HG03469 (cell line): ENCODE results near the gene UROD.
"Not testable (repeated sequence)": the region's sequence is repeated elsewhere in the genome, so short reads cannot be mapped to it uniquely, and the experiment has no call there.

Source experiments
- ATAC-seq: cut with Tn5 transposase; IDR thresholded peaks from one replicate; pipeline ENCODE4 v1.9.1; 2021; ENCODE audit warnings: mild to moderate bottlenecking, moderate library complexity, moderate number of reproducible peaks; ENCODE audit not compliant: unreplicated experiment

The UROD gene

DNA sequence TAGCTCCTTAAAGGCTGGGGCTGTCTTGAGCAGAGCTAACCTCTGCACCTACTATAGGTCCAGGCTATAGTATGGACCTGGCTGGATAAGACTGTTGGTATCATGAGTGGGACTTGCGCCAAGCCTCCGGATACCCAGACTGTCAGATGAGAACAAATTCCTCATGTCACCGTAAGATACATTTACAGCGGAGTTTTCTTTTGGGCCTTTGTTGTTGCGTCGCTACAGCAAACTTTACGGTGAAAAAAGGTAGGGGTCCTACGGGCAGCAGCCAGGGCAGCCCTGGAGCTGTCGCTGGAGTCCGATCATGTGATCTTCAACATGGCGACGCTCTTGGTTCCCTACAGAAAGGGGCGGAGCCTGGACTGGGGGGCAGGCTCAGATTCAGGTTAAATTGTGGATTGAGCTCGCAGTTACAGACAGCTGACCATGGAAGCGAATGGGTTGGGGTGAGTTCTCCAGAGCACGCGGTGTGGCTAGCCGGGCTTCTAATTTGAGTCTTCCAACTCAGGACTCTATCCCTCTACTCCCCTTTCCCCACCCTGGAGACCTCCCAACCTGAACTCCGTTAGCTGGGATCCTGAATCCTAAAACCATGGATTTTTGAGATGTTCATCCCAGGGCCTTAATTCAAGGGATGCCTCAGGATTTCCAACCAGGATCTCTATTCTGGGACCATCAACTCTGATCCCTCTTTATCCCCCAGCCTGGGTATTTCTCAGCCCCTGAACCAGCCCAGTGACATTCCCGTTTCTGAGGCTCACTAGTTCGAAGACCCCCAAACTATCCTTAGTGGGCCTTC lies at the start of gene UROD:
Gene UROD, plus strand, starts transcription at position 418 of the 802 bp plus-strand sequence. Its CDS starts 12 bp downstream, at position 430.
- peak; percentile 71 for ATAC-seq

DNA sequence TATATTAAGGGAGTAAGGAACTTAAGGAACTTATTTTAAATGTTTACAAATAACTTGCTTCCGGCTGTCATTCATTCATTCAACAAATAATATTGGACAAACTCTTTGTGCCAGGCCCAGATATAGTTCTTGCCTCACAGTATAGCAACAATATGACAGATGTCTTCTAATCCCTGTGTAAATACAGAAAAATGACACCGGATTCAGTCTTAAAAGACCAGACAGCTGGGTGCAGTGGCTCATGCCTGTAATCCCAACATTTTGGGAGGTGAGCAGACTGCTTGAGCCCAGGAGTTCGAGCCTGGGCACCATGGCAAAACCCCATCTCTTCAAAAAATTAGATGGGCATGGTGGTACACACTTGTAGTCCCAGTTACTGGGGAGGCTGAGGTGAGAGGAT lies 49.3 kb upstream of the UROD start:
- ATAC-seq, result no peak

- ATAC-seq, result no peak
Measured at GRCh38 chr1:44964396-44964795, 47.7 kb upstream of the UROD start.

DNA sequence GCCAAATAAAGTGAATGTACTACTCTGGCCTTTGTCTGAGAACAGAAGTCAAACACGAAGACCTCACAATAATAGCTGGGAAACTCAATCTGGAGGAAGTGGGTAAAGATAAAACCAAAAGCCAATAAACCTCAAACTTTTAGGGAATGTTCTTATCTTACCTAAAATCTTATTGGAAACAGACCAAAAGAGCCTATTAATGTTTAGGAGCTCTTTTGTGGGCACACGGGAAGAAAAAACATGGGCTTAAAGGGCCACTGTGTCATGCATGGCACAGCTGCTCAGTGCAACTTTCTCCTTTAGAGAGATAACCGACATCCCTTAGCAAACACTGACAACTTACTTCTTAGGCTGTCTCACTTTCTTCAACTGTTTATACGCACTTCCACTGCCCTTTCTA lies 41.7 kb upstream of the UROD start:
- ATAC-seq, result no peak

GRCh38 chr1:44973645-44974044 lies 38.4 kb upstream of the UROD start:
- ATAC-seq, result no peak

- no peak for ATAC-seq
Measured at GRCh38 chr1:44976252-44976651, 35.8 kb upstream of the UROD start.

GRCh38 chr1:44977372-44977771 lies 34.7 kb upstream of the UROD start:
- not testable (repeated sequence) for ATAC-seq

- ATAC-seq, result no peak
Measured at GRCh38 chr1:44985747-44986359, 26.2 kb upstream of the UROD start.

GRCh38 chr1:44988531-44989156 lies 23.4 kb upstream of the UROD start:
- ATAC-seq, result no peak

DNA sequence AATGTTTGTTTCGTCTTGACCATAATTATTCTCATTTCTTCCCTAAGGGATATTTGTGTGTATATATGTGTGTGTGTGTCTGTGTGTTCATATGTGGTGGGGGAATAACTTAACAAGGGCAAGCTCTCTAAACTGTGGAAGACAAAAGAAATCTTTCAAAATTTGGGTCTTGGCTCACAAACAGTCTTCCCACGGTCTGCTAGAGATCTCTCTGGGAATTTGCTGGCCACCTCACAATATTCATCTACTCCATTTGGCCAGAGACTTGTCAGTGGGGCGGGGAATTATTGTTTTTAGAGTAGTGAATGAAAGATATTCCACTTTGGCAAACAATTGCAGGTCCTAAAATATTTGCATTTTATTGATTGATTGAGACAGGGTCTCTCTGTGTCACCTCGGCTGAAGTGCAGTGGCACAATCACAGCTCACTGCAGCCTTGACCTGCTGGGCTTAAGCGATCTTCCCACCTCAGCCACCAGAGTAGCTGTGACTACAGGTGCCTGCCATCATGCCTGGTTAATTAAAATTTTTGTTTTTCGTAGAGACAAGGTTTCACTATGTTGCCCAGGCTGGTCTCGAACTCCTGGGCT lies 17.6 kb upstream of the UROD start:
- ATAC-seq, result no peak

DNA sequence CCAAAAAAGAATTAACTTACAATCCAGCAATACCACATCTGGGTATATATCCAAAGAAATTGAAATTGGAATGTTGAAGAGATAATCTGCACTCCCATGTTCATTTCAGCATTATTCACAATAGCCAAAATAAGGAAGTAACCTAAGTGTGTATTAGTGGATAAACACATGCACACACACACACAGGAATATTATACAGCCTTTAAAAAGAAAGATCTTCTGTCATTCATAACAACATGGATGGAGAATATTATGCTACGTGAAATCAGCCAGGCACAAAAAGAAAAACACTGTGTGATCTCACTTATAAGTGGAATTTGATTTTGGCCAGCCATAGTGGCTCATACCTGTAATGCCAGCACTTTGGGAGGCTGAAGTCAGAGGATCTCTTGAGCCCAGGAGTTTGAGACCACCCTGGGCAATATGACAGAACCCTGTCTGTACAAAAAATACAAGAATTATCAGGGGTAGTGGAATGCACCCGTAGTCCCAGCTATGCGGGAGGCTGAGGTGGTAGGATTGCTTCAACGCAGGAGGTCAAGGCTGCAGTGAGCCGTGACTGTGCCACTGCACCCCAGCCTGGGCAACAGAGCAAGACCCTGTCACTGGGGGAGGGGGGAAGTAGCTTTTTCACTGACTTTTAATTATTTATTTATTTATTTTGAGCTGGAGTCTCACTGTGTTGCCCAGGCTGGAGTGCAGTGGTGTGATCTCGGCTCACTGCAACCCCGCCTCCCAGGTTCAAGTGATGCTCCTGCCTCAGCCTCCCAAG lies 16.4 kb upstream of the UROD start:
- ATAC-seq, result no peak

DNA sequence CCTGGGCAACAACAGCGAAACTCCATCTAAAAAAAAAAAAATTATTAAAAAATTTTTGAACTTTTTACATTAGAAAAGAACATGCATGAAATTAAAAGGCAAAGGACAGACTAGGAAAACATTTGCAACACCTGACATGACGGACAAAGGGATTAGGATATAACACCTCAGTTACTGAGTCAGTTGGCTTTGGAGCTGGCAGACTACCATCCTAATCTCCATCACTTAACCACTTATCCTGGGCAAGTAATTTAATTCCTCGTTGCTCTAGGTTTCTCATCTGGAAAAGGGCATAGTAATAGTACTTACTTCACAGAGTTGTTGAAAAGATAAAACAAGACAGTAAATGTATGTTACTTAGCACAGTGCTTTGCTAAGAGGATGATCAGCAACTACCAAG lies 12.8 kb upstream of the UROD start:
- no peak for ATAC-seq

DNA sequence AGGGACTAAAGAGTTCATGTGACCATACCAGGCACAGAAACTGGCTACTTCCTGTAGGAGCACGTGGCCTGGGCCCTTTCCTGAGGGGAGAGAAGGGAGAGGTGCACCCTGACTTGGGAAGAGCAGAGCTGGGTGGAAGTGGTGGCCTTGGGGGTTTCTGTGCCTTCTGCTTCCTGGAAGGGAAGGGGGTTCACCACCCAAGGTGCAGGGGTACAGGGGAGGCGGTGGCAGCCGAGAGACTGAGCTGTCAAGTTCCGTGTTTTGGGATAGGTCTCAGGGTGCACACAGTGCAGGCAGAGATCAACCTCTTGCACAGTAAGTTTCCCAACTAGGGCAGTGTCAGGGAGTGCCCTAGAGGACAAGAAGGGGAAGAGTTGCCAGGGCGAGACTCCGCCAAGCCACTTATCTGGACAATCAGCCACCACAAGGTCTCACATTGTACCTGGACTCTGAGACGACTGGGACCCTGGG lies 11.0 kb upstream of the UROD start:
- no peak for ATAC-seq

DNA sequence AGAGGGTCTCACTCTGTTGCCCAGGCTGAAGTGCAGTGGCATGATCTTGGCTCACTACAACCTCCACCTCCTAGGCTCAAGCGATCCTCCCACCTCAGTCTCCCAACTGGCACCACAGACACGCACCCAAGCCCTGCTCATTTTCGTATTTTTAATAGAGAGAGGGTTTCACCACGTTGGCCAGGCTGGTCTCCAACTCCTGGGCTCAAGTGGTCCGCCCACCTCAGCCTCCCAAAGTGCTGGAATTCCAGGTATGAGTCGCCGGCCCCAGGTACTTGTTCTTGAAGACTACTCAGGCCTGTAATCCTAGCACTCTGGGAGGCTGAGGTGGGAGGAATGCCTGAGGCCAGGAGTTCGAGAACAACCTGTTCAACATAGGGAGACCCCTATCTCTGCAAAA lies 10.5 kb upstream of the UROD start:
- ATAC-seq, result not testable (repeated sequence)

GRCh38 chr1:45002650-45003645 lies 9.1 kb upstream of the UROD start:
- ATAC-seq, result no peak

- no peak for ATAC-seq
Measured at GRCh38 chr1:45003741-45004140, 8.3 kb upstream of the UROD start.

DNA sequence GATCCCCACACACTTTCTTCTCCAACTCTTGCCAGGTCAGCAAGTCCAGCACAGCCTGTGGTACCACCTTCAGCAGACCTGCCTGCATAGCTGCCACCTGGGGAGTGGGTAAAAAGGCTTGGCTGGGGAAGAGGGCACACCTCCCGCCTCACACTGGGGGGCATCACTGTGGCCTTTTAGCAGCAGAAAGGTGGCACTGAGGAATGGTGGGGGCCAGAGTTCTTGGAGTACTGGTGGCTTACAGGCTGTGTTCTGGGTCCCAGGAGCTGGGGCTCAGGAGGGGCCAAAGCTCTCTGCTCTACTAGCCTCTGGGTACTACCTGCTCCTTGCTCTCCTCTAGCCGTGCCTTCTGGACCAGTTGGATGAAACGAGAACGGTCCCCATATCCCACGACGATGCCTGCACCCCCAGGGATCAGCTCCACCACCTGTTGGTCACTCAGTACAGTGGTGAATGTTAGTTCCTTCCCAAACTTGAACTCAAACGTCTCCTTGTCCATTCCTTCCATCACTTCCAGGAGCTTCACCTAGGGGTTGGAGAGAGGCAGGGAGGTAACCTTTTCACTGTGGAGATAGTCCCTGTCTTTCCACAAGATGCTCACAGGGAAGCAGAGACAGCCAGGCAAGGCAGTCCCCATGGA lies 7.7 kb upstream of the UROD start:
- ATAC-seq, result no peak

DNA sequence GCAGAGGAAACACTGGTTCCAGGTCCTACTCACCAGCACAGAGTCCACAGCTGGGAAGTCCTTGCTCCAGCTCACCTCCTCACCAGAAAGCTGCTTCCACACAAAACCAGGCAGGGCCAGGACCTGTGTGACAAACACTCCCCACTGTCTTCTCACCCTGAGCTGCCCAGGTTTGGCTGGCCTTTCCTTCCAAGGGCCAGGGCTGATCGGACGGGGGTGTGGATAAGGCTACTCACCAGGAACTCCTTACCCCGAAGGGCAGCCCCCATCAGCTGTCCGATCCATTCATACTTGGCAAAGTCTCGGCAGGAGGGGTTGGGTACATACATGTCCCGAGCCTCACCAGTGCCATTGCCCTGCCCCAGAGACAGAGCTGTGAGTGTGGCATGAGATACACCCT lies 6.3 kb upstream of the UROD start:
- no peak for ATAC-seq

DNA sequence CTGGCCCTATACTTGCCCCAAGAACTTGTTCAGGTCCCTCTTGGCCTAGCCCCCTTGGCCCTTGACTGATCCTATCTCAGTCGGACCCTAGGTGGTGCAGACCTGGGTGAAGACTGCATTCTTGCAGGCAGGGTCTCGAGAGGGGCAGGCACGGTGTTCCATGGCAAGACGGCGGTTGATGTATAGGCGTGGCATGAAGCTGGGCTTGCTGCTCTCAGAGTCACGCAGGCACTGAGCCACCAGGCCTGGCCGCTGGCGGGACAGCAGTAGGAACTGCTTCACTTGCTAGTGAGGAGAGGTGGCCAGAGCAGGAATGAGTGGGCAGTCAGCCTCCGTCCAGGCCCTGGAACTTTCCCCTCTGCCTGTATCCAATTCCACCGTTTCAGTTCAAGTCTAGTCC lies 4.7 kb upstream of the UROD start:
- ATAC-seq, result no peak
